Measurements from ENCODE around the gene MRPL27. TPM values are rescaled to one million over a fixed set of nuclear protein-coding genes. Genes with fewer than 3 reads are reported as not detected.

Gene MRPL27
- polyA plus RNA-seq, 4 donors = 64.6 to 78.2 (median 73.0) TPM

GRCh38 chr17:50361561-50362480 lies 11.2 kb downstream of the MRPL27 start:
- peak in 1 of 4 donors; percentile 23 for DNase-seq (ENCODE audit: low read depth in 4 of 4, low spot score in 3 of 4)

GRCh38 chr17:50360486-50361115 lies 12.4 kb downstream of the MRPL27 start:
- no peak for DNase-seq (ENCODE audit: low read depth in 4 of 4, low spot score in 3 of 4)

- DNase-seq (ENCODE audit: low read depth in 4 of 4, low spot score in 3 of 4) = no peak
Measured at GRCh38 chr17:50359998-50360461, 13.0 kb downstream of the MRPL27 start.

GRCh38 chr17:50359005-50359699 lies 13.8 kb downstream of the MRPL27 start:
- no peak for DNase-seq (ENCODE audit: low read depth in 4 of 4, low spot score in 3 of 4)

- no peak for DNase-seq (ENCODE audit: low read depth in 4 of 4, low spot score in 3 of 4)
Measured at GRCh38 chr17:50358177-50358576, 14.8 kb downstream of the MRPL27 start.

GRCh38 chr17:50356892-50357510 lies 16.0 kb downstream of the MRPL27 start:
- DNase-seq (ENCODE audit: low read depth in 4 of 4, low spot score in 3 of 4) = no peak

GRCh38 chr17:50356418-50356817 lies 16.6 kb downstream of the MRPL27 start:
- DNase-seq (ENCODE audit: low read depth in 4 of 4, low spot score in 3 of 4) = no peak

DNA sequence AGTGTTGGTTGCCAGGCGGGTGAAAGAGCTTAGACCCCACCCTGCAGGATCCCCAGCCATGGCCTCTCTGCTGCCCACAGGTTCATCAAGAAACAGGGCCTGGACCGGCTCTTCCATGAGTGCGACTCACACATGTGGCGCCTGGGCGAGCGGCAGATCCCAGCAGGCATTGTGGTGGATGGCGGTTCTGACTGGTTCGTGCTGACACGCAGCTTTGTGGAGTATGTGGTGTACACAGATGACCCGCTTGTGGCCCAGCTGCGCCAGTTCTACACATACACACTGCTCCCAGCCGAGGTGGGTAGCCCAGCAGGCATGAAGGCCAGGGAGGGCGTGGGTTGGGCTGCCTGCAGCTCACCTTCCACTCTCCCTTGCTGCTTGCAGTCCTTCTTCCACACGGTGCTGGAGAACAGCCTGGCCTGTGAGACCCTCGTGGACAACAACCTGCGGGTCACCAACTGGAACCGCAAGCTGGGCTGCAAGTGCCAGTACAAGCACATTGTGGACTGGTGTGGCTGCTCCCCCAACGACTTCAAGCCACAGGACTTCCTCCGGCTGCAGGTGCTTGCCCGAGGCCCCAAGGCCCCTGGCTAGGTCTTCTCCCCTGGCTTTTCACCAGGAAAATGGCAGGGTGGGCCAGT lies 17.2 kb downstream of the MRPL27 start:
- DNase-seq (ENCODE audit: low read depth in 4 of 4, low spot score in 3 of 4) = no peak

- DNase-seq (ENCODE audit: low read depth in 4 of 4, low spot score in 3 of 4) = no peak
Measured at GRCh38 chr17:50355336-50355700, 17.7 kb downstream of the MRPL27 start.

DNA sequence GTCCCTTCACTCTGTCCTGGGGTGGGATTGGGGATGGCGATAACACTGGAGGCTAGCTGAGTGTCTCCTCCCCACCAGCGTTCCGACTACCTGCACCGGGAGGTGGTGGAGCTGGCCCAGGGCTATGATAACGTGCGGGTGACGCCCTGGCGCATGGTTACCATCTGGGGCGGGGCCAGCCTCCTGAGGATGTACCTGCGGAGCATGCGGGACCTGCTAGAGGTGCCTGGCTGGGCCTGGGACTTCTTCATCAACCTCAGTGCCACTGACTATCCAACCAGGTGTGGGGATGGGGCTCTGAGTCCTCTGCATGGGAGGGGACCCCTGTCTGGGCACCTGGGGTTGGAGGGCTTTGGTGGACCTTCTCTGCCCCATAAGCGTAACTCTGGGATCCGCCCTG lies 18.2 kb downstream of the MRPL27 start:
- DNase-seq (ENCODE audit: low read depth in 4 of 4, low spot score in 3 of 4) = no peak

DNA sequence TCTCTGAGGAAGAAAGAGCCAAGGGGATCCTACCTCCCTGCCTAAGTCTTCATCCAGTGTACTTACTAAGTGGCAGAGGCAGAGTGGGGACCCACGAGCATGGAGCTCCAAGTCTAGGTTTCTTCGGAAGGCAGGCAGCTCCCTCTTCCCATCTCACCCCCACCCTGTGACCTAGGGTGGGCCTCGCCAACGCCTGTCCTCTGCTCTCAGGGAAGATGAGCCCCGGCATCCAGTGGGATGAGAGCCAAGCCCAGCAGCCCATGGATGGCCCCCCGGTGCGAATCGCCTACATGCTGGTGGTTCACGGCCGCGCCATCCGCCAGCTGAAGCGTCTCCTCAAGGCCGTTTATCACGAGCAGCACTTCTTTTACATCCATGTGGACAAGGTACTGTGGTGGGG lies 18.8 kb downstream of the MRPL27 start:
- DNase-seq (ENCODE audit: low read depth in 4 of 4, low spot score in 3 of 4) = no peak

- DNase-seq (ENCODE audit: low read depth in 4 of 4, low spot score in 3 of 4) = no peak
Measured at GRCh38 chr17:50353600-50354195, 19.3 kb downstream of the MRPL27 start.

DNA sequence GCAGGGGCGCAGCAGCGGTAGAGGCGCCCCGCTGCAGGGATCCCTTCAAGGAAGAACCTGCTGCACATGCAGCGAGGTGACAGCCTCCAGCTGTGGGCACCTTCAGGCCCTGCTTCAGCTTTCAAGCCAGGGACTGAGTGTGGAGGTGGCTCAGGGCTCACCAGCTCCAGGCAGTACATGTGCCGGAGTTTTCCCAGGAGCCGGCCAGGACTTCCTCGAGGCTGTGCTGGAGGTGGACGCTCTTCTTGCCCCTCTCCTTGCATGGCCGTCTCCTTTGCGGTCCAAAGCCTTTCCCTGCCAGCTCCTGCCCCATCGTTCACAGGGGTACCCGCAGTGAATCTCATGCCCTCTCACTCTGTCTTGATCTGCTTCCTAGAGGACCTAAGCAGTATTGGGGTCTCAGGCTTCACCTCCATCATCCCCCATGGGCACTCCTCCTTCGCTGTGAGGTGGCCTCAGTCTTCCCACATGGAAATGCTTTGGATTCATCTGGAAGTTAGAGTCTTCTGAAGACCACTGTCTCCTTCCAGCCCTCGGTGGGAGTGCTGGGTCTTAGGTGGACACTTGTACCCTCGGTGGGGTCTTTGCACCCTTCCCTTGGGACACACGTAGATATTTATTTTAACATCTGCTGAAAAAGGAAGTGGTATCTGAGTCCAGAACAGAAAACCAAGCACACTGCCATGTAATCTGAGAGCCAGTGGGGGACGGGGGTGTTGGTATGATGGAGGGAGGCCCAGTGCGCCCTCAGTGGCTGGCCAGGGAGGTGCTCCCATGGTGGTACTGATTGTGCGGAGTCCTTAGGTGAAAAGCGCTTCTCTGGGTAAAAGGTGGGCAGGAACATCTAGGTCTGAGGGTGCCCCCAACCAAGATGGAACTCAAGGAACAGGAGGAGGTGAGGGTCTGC lies 20.0 kb downstream of the MRPL27 start:
- DNase-seq (ENCODE audit: low read depth in 4 of 4, low spot score in 3 of 4) = no peak

GRCh38 chr17:50352072-50352692 lies 20.8 kb downstream of the MRPL27 start:
- DNase-seq (ENCODE audit: low read depth in 4 of 4, low spot score in 3 of 4) = no peak

GRCh38 chr17:50350733-50351132 lies 22.3 kb downstream of the MRPL27 start:
- DNase-seq (ENCODE audit: low read depth in 4 of 4, low spot score in 3 of 4) = no peak

- DNase-seq (ENCODE audit: low read depth in 4 of 4, low spot score in 3 of 4) = no peak
Measured at GRCh38 chr17:50349243-50349600, 23.8 kb downstream of the MRPL27 start.

DNA sequence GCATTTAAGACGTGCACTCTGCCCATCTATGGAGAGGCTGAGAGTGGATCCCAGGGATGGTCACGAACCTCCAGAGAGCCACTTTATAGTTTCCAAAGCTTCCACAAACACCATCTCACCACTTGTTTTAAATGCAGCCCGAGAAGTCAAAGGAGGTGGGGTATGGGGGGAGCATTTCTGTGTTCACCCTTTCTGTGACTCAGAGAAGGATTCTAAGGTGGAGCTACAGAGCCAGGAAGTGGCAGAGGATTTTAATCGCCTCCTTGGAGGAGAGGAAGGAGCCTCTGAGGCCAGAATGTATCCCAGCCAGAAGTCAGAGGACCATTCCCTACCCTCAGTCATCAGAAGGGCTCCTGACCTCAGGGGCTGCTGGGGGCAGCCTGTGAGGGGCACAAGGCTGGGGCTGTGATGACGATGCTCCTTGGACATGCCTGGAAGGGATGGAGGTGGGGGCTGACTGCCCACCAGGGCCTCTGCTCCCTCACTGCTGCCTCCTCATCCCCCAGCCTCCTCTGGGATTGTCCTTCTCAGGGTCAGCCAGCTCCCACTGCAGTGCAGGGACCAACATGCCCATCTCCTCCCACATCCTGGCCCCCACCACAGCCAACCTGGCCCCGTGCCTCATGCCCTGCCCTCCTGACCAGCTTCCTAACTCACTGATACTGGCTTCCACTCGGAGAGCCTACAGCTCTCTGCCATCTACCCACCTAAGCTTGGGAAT lies 24.3 kb downstream of the MRPL27 start:
- no peak for DNase-seq (ENCODE audit: low read depth in 4 of 4, low spot score in 3 of 4)

- no peak for DNase-seq (ENCODE audit: low read depth in 4 of 4, low spot score in 3 of 4)
Measured at GRCh38 chr17:50347894-50348291, 25.1 kb downstream of the MRPL27 start.

Data from right renal pelvis (tissue), 4 donors.